ENCODE results near the gene NRG2. TPM values are rescaled to one million over a fixed set of nuclear protein-coding genes. Genes with fewer than 3 reads are reported as not detected.

The NRG2 gene
- total and polyA plus RNA-seq, 7 experiments from 2014 or later, result 0.05 to 0.22 (median 0.12) TPM; not detected in 3

- H3K27ac Mint-ChIP-seq, result no peak overlapping the region
- no peak overlapping the region for H3K4me3 Mint-ChIP-seq
- peaks cover 0 to 3% (median 0%) of the 10 kb centered on the region in 5 donors for H3K36me3 Mint-ChIP-seq
- no peak for DNase-seq
- peaks cover 5 to 6% (median 5%) of the 10 kb centered on the region in 5 donors for H3K27me3 Mint-ChIP-seq
- Histone ChIP-seq H3K4me3 (ENCODE audit: low read length) (no peak overlapping the region), H3K27me3 (ENCODE audit: control insufficient read depth in 2 of 2, insufficient read depth in 2 of 2, low read length in 2 of 2) (peaks cover 0 to 6% of the 10 kb centered on the region in 2 donors), H3K36me3 (ENCODE audit: control insufficient read depth in 2 of 3, insufficient read depth in 3 of 3, low read length in 3 of 3) (no peaks in the 10 kb centered on the region), H3K4me1 (ENCODE audit: control insufficient read depth in 2 of 2, insufficient read depth in 2 of 2, low read length in 2 of 2) (no peaks in the 10 kb centered on the region), H3K27ac (ENCODE audit: low read depth, low read length) (no peak overlapping the region), H3K9me3 (ENCODE audit: control insufficient read depth in 2 of 3, low read length in 3 of 3) (no peaks in the 10 kb centered on the region)
- POLR2A ChIA-PET, result no interaction called here
- H3K4me1 Mint-ChIP-seq, result no peaks in the 10 kb centered on the region
- intact Hi-C loops (cut with micrococcal nuclease), result no loop called here
- CTCF ChIA-PET, result no interaction called here
- no peaks in the 10 kb centered on the region for H3K9me3 Mint-ChIP-seq
- ATAC-seq, result no peak
These were observed 32.3 kb downstream of the NRG2 start for GRCh38 chr5:140010798-140011197.

GRCh38 chr5:140007311-140007710, 35.8 kb downstream of the NRG2 start:
- Histone ChIP-seq H3K4me1 (ENCODE audit: control insufficient read depth in 2 of 2, insufficient read depth in 2 of 2, low read length in 2 of 2) (no peaks in the 10 kb centered on the region), H3K4me3 (ENCODE audit: low read length) (no peak overlapping the region), H3K27me3 (ENCODE audit: control insufficient read depth in 2 of 2, insufficient read depth in 2 of 2, low read length in 2 of 2) (peaks cover 0 to 7% of the 10 kb centered on the region in 2 donors), H3K36me3 (ENCODE audit: control insufficient read depth in 2 of 3, insufficient read depth in 3 of 3, low read length in 3 of 3) (no peaks in the 10 kb centered on the region), H3K9me3 (ENCODE audit: control insufficient read depth in 2 of 3, low read length in 3 of 3) (no peaks in the 10 kb centered on the region), H3K27ac (ENCODE audit: low read depth, low read length) (no peak overlapping the region)
- H3K4me1 Mint-ChIP-seq, result no peaks in the 10 kb centered on the region
- intact Hi-C loops (cut with micrococcal nuclease), result no loop called here
- POLR2A ChIA-PET, result no interaction called here
- H3K4me3 Mint-ChIP-seq, result no peak overlapping the region
- CTCF ChIA-PET, result interaction anchor here (0.7 to 1.2 kb wide), 2 partner anchors 18 to 28 kb away, joined by 3 to 4 read pairs; no protein-coding TSS in a partner anchor
- DNase-seq (no peak), ATAC-seq (no peak)
- H3K9me3 Mint-ChIP-seq, result peaks cover 0 to 2% (median 0%) of the 10 kb centered on the region in 11 donors
- H3K36me3 Mint-ChIP-seq, result peaks cover 0 to 3% (median 0%) of the 10 kb centered on the region in 5 donors
- no peak overlapping the region for H3K27ac Mint-ChIP-seq
- peaks cover 26 to 34% (median 33%) of the 10 kb centered on the region in 5 donors for H3K27me3 Mint-ChIP-seq

DNA sequence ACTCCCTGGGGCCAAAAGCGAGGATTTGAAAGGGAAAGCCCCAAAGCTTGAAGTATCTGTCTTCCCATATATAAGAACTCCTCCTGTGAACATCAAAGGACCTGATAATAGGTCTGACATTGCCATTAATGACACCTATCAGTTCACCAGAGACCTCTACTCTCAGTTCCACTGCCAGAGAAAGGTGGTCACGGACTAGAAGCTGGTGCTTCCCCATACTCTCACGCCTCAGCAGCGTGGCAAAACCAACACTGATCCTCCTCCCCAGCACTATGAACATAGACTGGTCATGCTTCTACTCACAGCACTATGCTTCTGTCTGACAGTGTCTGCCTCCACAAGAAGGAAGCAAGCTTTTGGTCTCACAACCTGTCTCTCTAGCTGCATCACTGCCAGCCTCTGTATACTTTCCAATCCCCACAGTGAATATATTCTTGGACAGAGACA, 37.9 kb downstream of the NRG2 start:
- POLR2A ChIA-PET, result no interaction called here
- no peak overlapping the region for H3K4me3 ChIP-seq (ENCODE audit: low read length)
- peaks cover 0 to 3% (median 0%) of the 10 kb centered on the region in 5 donors for H3K36me3 Mint-ChIP-seq
- no peaks in the 10 kb centered on the region for H3K4me1 Mint-ChIP-seq
- H3K27me3 ChIP-seq (ENCODE audit: control insufficient read depth in 2 of 2, insufficient read depth in 2 of 2, low read length in 2 of 2), result peaks cover 0 to 7% of the 10 kb centered on the region in 2 donors
- CTCF ChIA-PET, result no interaction called here
- H3K4me1 ChIP-seq (ENCODE audit: control insufficient read depth in 2 of 2, insufficient read depth in 2 of 2, low read length in 2 of 2), result no peaks in the 10 kb centered on the region
- H3K36me3 ChIP-seq (ENCODE audit: control insufficient read depth in 2 of 3, insufficient read depth in 3 of 3, low read length in 3 of 3), result no peaks in the 10 kb centered on the region
- no peak overlapping the region for H3K4me3 Mint-ChIP-seq
- no peaks in the 10 kb centered on the region for H3K9me3 ChIP-seq (ENCODE audit: control insufficient read depth in 2 of 3, low read length in 3 of 3)
- H3K27ac Mint-ChIP-seq, result no peak overlapping the region
- intact Hi-C loops (cut with micrococcal nuclease), result no loop called here
- H3K9me3 Mint-ChIP-seq, result peaks cover 0 to 2% (median 0%) of the 10 kb centered on the region in 11 donors
- ATAC-seq (no peak), DNase-seq (no peak)
- H3K27me3 Mint-ChIP-seq, result peaks cover 35 to 46% (median 43%) of the 10 kb centered on the region in 5 donors
- no peak overlapping the region for H3K27ac ChIP-seq (ENCODE audit: low read depth, low read length)

- no peak overlapping the region for H3K27ac Mint-ChIP-seq
- intact Hi-C loops (cut with micrococcal nuclease), result no loop called here
- Histone ChIP-seq H3K27ac (ENCODE audit: low read depth, low read length) (no peak overlapping the region), H3K9me3 (ENCODE audit: control insufficient read depth in 2 of 3, low read length in 3 of 3) (no peaks in the 10 kb centered on the region), H3K36me3 (ENCODE audit: control insufficient read depth in 2 of 3, insufficient read depth in 3 of 3, low read length in 3 of 3) (no peaks in the 10 kb centered on the region), H3K27me3 (ENCODE audit: control insufficient read depth in 2 of 2, insufficient read depth in 2 of 2, low read length in 2 of 2) (peaks cover 0 to 7% of the 10 kb centered on the region in 2 donors), H3K4me3 (ENCODE audit: low read length) (no peak overlapping the region), H3K4me1 (ENCODE audit: control insufficient read depth in 2 of 2, insufficient read depth in 2 of 2, low read length in 2 of 2) (no peaks in the 10 kb centered on the region)
- no peaks in the 10 kb centered on the region for H3K36me3 Mint-ChIP-seq
- ATAC-seq (no peak), DNase-seq (no peak)
- POLR2A ChIA-PET, result no interaction called here
- H3K4me1 Mint-ChIP-seq, result no peaks in the 10 kb centered on the region
- no peak overlapping the region for H3K4me3 Mint-ChIP-seq
- CTCF ChIA-PET, result no interaction called here
- H3K9me3 Mint-ChIP-seq, result peaks cover 0 to 2% (median 0%) of the 10 kb centered on the region in 11 donors
- H3K27me3 Mint-ChIP-seq, result peaks cover 36 to 47% (median 40%) of the 10 kb centered on the region in 5 donors
These were observed 38.9 kb downstream of the NRG2 start for GRCh38 chr5:140004174-140004573.

DNA sequence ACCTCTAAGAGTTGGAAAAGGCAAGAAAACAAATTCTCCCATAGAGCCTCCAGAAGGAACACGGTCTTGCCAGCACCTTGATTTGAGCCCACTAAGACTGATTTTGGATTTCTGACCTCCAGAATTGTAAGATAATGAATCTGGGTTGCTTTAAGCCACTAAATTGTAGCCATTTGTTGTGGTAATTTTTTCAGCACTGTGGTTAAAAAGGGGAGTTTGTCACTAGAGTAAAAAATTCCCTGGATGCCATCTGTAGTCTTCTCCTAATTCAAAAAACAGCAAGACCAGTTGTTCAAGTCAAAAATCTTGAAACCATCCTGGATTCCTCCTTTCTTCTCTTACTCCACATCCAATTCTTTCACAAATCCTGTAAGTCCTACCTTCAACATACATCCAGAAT, 39.6 kb downstream of the NRG2 start:
- no peaks in the 10 kb centered on the region for H3K4me1 ChIP-seq (ENCODE audit: control insufficient read depth in 2 of 2, insufficient read depth in 2 of 2, low read length in 2 of 2)
- ChIA-PET POLR2A (no interaction called here), CTCF (no interaction called here)
- ATAC-seq (no peak), DNase-seq (no peak)
- H3K9me3 ChIP-seq (ENCODE audit: control insufficient read depth in 2 of 3, low read length in 3 of 3), result no peaks in the 10 kb centered on the region
- no peaks in the 10 kb centered on the region for H3K36me3 Mint-ChIP-seq
- H3K27ac ChIP-seq (ENCODE audit: low read depth, low read length), result no peak overlapping the region
- no peaks in the 10 kb centered on the region for H3K4me1 Mint-ChIP-seq
- H3K27ac Mint-ChIP-seq, result no peak overlapping the region
- no peak overlapping the region for H3K4me3 ChIP-seq (ENCODE audit: low read length)
- intact Hi-C loops (cut with micrococcal nuclease), result no loop called here
- peaks cover 0 to 2% (median 0%) of the 10 kb centered on the region in 11 donors for H3K9me3 Mint-ChIP-seq
- H3K27me3 ChIP-seq (ENCODE audit: control insufficient read depth in 2 of 2, insufficient read depth in 2 of 2, low read length in 2 of 2), result peaks cover 0 to 7% of the 10 kb centered on the region in 2 donors
- no peak overlapping the region for H3K4me3 Mint-ChIP-seq
- H3K36me3 ChIP-seq (ENCODE audit: control insufficient read depth in 2 of 3, insufficient read depth in 3 of 3, low read length in 3 of 3), result no peaks in the 10 kb centered on the region
- H3K27me3 Mint-ChIP-seq, result peaks cover 39 to 49% (median 43%) of the 10 kb centered on the region in 5 donors

DNA sequence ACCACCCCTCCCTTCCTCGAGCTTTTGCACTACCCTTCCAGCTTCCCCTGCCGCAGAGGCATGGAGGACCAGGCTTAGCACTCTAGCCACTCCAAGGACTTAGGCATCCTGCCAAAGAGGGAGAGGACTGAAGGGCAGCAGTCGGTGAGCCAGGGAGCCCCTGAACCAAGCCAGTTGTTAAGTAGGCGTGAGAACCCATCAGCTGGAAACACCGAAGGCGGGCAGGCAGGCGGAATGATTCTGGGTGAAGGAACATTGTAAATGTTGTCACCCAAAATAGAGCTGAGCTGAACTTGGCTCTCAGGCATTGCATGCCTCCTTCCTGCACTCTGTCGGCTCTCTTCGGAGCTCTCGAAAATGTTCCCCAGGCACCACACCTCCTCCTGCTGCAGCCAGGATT, 42.8 kb downstream of the NRG2 start:
- Mint-ChIP-seq H3K9me3 (peaks cover 0 to 2% (median 0%) of the 10 kb centered on the region in 11 donors), H3K27me3 (peaks cover 46 to 53% (median 49%) of the 10 kb centered on the region in 5 donors), H3K36me3 (no peaks in the 10 kb centered on the region), H3K27ac (no peak overlapping the region), H3K4me1 (no peaks in the 10 kb centered on the region), H3K4me3 (no peak overlapping the region)
- intact Hi-C loops (cut with micrococcal nuclease), result no loop called here
- ChIA-PET POLR2A (no interaction called here), CTCF (no interaction called here)
- no peak overlapping the region for H3K27ac ChIP-seq (ENCODE audit: low read depth, low read length)
- H3K36me3 ChIP-seq (ENCODE audit: control insufficient read depth in 2 of 3, insufficient read depth in 3 of 3, low read length in 3 of 3), result no peaks in the 10 kb centered on the region
- ATAC-seq, result no peak
- H3K27me3 ChIP-seq (ENCODE audit: control insufficient read depth in 2 of 2, insufficient read depth in 2 of 2, low read length in 2 of 2), result peaks cover 0 to 7% of the 10 kb centered on the region in 2 donors
- DNase-seq, result no peak
- no peak overlapping the region for H3K4me3 ChIP-seq (ENCODE audit: low read length)
- no peaks in the 10 kb centered on the region for H3K9me3 ChIP-seq (ENCODE audit: control insufficient read depth in 2 of 3, low read length in 3 of 3)
- H3K4me1 ChIP-seq (ENCODE audit: control insufficient read depth in 2 of 2, insufficient read depth in 2 of 2, low read length in 2 of 2), result no peaks in the 10 kb centered on the region

GRCh38 chr5:139998837-139999236, 44.3 kb downstream of the NRG2 start:
- no peak for DNase-seq
- CTCF ChIA-PET, result interaction anchor here (0.9 kb wide), 1 partner anchor 30 kb away, joined by 3 read pairs; no protein-coding TSS in a partner anchor
- POLR2A ChIA-PET, result no interaction called here
- Histone ChIP-seq H3K4me1 (ENCODE audit: control insufficient read depth in 2 of 2, insufficient read depth in 2 of 2, low read length in 2 of 2) (no peaks in the 10 kb centered on the region), H3K27me3 (ENCODE audit: control insufficient read depth in 2 of 2, insufficient read depth in 2 of 2, low read length in 2 of 2) (peaks cover 0 to 7% of the 10 kb centered on the region in 2 donors), H3K4me3 (ENCODE audit: low read length) (no peak overlapping the region), H3K27ac (ENCODE audit: low read depth, low read length) (no peak overlapping the region), H3K36me3 (ENCODE audit: control insufficient read depth in 2 of 3, insufficient read depth in 3 of 3, low read length in 3 of 3) (no peaks in the 10 kb centered on the region), H3K9me3 (ENCODE audit: control insufficient read depth in 2 of 3, low read length in 3 of 3) (no peaks in the 10 kb centered on the region)
- no peak overlapping the region for H3K27ac Mint-ChIP-seq
- H3K27me3 Mint-ChIP-seq, result peaks cover 46 to 49% (median 47%) of the 10 kb centered on the region in 5 donors
- H3K4me3 Mint-ChIP-seq, result no peak overlapping the region
- H3K9me3 Mint-ChIP-seq, result peaks cover 0 to 2% (median 0%) of the 10 kb centered on the region in 11 donors
- H3K4me1 Mint-ChIP-seq, result no peaks in the 10 kb centered on the region
- no peaks in the 10 kb centered on the region for H3K36me3 Mint-ChIP-seq
- intact Hi-C loops (cut with micrococcal nuclease), result no loop called here
- no peak for ATAC-seq
